HG03039 (cell line): Measurements from ENCODE around the gene GDPD2.

Experiments
- ATAC-seq: cut with Tn5 transposase; IDR thresholded peaks from one replicate; pipeline ENCODE4 v1.9.1; 2021; ENCODE audit warnings: mild to moderate bottlenecking, moderate library complexity; ENCODE audit not compliant: unreplicated experiment

GDPD2 gene

DNA sequence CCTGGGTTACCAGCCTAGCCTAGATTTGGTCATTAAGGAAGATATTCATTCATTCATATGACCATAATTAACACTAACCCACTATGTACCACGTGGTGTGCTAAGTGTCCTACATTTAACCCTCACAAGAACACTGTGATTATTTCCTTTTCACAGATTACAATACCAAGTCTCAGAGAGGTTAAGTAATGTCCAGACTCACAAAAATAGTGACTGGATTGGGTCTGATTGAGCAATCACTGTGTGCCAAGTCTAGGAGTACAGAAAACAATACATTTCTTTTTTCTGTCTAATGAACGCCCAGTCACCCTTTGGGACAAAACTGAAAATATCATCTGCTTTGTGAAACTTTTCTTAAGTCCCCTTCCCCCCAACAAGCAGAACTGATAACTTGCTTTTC, 13.9 kb downstream of the GDPD2 start:
- no peak for ATAC-seq

- no peak for ATAC-seq
These were observed 15.0 kb downstream of the GDPD2 start for GRCh38 chrX:70437921-70438665.

DNA sequence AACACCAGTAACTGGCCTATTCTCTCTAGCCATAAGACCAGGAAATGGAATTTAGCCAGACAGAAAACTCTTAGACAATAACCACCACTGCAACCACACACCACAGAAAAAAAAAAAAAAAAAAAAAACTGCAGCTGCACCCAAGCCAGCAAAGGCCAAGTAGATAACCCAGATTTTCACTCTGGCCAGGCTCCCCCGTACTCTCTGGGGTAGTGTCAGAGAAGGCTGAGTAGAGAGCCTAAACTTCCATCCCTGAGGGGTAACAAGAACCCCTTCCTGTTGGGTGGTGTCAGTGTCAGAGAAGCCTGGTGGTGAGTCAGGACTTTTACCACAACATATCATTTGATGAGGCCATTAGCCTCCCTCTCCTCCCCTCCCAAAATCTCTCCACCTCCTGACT, 15.9 kb downstream of the GDPD2 start:
- ATAC-seq, result no peak

GRCh38 chrX:70442224-70442623, 19.1 kb downstream of the GDPD2 start:
- ATAC-seq, result no peak

- ATAC-seq, result no peak
These were observed 21.3 kb downstream of the GDPD2 start, which contains the start of gene DLG3 for GRCh38 chrX:70444326-70444945. Gene DLG3 (plus strand): TSS chrX:70444835. CDS start chrX:70445202, 367 bp downstream.

GRCh38 chrX:70444946-70445656, 22.0 kb downstream of the GDPD2 start:
- no peak for ATAC-seq

DNA sequence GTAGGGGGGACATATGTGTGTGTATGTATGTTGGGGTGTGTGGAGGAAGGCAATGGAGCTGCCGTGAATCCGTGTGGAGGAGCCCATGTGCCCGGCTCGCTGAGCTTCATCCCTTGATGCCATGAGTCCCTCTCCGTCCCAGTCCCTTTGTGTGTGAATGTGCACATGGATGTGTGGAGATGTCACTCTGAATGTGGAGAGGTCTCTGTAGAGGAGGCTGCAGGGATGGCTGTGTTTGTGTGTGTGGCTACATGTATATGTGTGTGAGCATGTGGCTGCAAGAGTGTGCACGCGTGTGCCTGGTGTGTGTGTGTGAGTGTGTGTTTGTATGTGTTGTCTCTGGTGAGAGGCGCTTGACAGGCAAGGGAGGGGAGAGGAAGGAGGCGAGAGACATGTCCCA, 22.8 kb downstream of the GDPD2 start:
- ATAC-seq, result no peak

- no peak for ATAC-seq
These were observed 23.6 kb downstream of the GDPD2 start for GRCh38 chrX:70446380-70447350.

DNA sequence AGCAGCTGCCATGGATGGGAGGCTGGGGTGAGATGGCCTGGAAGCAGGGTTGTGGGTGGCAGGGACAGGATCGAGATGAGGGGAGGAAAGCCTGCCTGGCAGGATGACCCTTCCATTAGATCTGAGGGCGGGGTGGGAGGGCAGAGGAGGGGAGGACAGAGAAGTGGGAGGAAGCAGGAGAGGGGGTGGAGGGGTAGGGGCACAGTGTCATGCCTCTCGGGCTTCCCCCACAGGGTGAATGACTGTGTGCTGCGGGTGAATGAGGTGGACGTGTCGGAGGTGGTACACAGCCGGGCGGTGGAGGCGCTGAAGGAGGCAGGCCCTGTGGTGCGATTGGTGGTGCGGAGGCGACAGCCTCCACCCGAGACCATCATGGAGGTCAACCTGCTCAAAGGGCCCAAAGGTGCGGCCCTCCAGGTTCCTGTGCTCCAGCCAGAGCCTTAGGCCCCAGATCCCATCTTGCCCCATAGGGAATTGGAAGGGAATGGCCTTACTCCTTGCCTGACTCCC, 26.4 kb downstream of the GDPD2 start:
- no peak for ATAC-seq

GRCh38 chrX:70452143-70452733, 29.1 kb downstream of the GDPD2 start:
- no peak for ATAC-seq

- no peak for ATAC-seq
These were observed 30.0 kb downstream of the GDPD2 start for GRCh38 chrX:70453024-70453618.

DNA sequence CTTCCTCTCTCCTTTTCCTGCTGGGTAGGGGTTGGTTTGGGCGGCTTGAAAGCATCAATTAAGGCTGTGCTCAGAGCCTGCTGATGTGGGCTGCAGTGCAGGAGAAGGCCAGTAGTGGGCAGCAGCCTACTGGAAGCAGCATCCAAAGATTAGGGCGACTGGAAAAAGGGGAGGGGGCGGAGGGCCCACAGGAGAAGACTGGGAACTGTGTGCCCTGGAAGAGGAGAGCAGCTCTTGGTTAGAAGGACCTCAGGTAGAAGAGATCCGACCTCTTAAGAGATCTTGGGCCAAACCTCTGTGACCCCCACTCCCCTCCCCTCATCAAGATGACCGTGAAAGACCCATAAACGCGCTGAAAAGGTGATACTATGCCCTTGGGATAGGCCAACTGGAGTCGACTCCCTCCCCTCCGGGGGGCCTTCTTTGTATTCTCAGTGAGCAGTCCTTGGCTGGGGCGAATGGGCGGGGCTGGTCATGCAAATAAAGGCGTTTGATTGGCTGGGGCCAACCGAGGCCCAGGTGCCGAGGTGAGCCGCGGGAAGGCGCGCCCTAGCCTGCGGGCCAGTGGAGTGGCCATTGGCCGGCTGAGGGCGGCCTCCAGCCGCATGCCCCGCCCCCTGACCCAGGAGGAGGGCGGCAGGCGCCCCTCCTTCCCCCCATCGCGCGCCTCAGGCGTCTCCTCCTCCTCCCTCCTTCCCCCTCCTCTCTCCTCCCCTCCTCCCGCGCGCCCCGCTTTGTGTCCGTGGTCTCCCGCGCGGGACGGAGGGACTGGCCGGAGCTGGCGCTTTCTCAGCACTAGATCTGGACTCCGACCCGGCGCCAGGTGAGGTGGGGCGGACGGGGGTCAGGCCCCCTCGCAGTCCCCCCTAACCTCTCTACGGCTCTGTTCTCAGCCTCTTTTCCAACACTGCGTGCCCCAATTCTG, 31.6 kb downstream of the GDPD2 start:
- ATAC-seq, result peak; percentile 45

GRCh38 chrX:70455366-70456202, 32.5 kb downstream of the GDPD2 start:
- ATAC-seq, result peak; percentile 43

GRCh38 chrX:70456256-70456655, 33.1 kb downstream of the GDPD2 start:
- peak; percentile 22 for ATAC-seq

GRCh38 chrX:70461026-70461425, 37.9 kb downstream of the GDPD2 start:
- ATAC-seq, result no peak

- no peak for ATAC-seq
These were observed 40.9 kb downstream of the GDPD2 start for GRCh38 chrX:70464051-70464450.

DNA sequence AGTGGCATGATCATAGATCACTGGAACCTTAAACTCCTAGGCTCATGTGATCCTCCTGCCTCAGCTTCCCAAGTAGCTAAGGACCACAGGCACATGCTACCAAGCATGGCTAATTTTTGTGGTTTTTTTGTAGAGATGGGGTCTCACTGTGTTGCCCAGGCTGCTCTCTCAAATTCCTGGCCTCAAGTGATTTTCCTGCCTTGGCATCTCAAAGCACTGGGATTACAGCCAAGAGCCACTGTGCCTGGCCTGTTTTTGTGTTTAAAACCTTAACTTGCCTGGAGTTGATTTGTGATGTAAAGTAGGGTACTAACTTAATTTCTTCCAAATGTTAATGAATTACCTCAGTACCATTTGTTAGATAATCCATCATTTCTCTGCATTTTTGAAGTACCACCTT, 43.9 kb downstream of the GDPD2 start:
- ATAC-seq, result no peak

DNA sequence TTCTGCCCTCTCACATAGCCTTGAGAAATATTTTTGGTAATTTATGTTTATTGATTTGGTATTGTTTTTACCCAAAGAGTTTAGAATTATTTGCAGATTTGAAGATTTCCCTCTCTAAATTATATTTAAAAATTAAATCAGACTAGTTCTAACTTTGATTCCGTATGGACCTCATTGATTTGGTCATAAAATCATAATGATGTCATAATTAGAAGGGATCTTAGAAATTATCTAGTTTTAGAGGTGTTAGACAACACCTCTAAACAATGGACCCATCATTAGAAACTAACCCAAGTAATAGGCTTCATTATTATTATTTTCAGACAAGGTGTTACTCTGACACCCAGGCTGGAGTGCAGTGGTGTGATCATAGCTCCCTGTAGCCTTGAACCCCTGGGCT, 45.6 kb downstream of the GDPD2 start:
- no peak for ATAC-seq
